Activated CD4-positive, alpha-beta T cell treated with anti-CD3 and anti-CD28 coated beads for 36 hours (primary cell): Measurements from ENCODE around the gene CAPRIN1. TPM values are rescaled to one million over a fixed set of nuclear protein-coding genes. Genes with fewer than 3 reads are reported as not detected.

Experiments
- ATAC-seq: fragments of 200-7000 bp; cut with Tn5 transposase; one replicate; pipeline ENCODE4 v1.10.0; 2021; ENCODE audit warnings: mild to moderate bottlenecking, moderate library complexity
- CTCF ChIA-PET: fragments of 350-600 bp; sonication (Branson Sonifier 250); formaldehyde crosslinking; loops from one replicate; lab custom pipeline; 2021; ENCODE audit warnings: antibody characterized with exemption; lab: Charles Lee
- POLR2A ChIA-PET: fragments of 350-600 bp; sonication (Branson Sonifier 250); formaldehyde crosslinking; loops from one replicate; lab custom pipeline; 2021; ENCODE audit warnings: antibody characterized with exemption, inconsistent platforms; lab: Charles Lee
- DNase-seq: peaks from one replicate; pipeline ENCODE4 v3.0.0-alpha.2; 2020
- H3K27ac Mint-ChIP-seq: one replicate; pipeline ENCODE4 v1.8.0; 2021; ENCODE audit warnings: mixed read lengths
- H3K27me3 Mint-ChIP-seq: one replicate; pipeline ENCODE4 v1.8.0; 2021; ENCODE audit warnings: mixed read lengths
- H3K36me3 Mint-ChIP-seq: one replicate; pipeline ENCODE4 v1.8.0; 2021; ENCODE audit warnings: low read depth, mixed read lengths
- H3K4me1 Mint-ChIP-seq: one replicate; pipeline ENCODE4 v1.8.0; 2021; ENCODE audit warnings: mixed read lengths
- H3K4me3 Mint-ChIP-seq: one replicate; pipeline ENCODE4 v1.8.0; 2021; ENCODE audit warnings: mild to moderate bottlenecking, moderate library complexity, mixed read lengths
- H3K9me3 Mint-ChIP-seq: one replicate; pipeline ENCODE4 v1.8.0; 2021; ENCODE audit warnings: low read depth, mixed read lengths
- intact Hi-C, 2 experiments: fragments of 100-400 bp; cut with DNase I in 1 of 2; cut with micrococcal nuclease in 1 of 2; formaldehyde crosslinking; loops; one replicate each; pipeline versions ENCODE4 v1.14.2 to v1.15.1; 2022 to 2024; cut with DNase I, micrococcal nuclease
- total RNA-seq, 2 experiments: library from RNA; stranded (reverse); gene quantifications; one replicate each; pipeline ENCODE4 v1.2.3, GENCODE V29; 2021

CAPRIN1 gene
- 100 to 1,000 TPM; 295 to 316 TPM for total RNA-seq

DNA sequence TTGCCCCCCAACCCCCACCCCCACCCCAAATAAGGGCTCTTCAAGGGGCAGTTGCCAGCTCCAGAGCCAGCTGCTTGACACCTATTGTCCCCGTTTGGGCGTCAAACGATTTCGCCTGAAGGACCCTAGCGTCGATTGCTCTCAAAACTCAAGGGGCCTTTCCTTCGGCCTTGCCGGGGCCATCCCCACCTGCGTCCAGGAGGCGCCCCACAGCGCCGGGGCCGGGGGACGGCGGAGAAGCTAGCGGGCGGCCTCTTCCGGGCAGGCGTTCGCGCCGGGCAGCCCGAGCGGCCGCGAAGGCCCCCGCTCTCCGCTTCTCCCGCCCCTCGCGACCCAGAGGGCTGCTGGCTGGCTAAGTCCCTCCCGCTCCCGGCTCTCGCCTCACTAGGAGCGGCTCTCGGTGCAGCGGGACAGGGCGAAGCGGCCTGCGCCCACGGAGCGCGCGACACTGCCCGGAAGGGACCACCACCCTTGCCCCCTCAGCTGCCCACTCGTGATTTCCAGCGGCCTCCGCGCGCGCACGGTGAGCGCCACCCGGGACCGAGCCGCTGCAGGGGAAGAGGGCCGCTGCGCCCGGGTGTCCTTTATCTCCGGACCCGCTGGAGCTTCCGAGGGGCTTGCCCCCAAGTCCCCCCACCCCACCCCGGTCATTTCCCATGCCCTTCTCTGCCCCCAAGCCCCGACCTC lies at the start of gene CAPRIN1:
Gene CAPRIN1 (plus strand): TSS at position 383 of the 687 bp plus-strand sequence. CDS start 690 bp downstream, outside the sequence.
- Mint-ChIP-seq H3K27ac (peak within 1 kb of the TSS; percentile 99), H3K4me3 (peak within 1 kb of the TSS; percentile 98), H3K27me3 (peaks cover 2% of the 10 kb centered on the region), H3K36me3 (peaks cover 22% of the 10 kb centered on the region), H3K4me1 (peaks cover 17% of the 10 kb centered on the region), H3K9me3 (no peaks in the 10 kb centered on the region)
- intact Hi-C loops, result loop anchor here (1.0 to 10.0 kb wide), 17 partner anchors 54 to 1469 kb away; partner anchors contain the start of genes ABTB2 (in 2 of the 2), NAT10 (in 2 of the 2), C11orf91 (in 1 of the 2) and CAT (in 1 of the 2)
- POLR2A ChIA-PET, result interaction anchor here (1.2 kb wide), 2 partner anchors 54 to 158 kb away, joined by 3 to 8 read pairs; partner anchors contain the start of gene NAT10
- DNase-seq (peak; percentile 91), ATAC-seq (peak; percentile 78)
- CTCF ChIA-PET, result interaction anchor here (0.8 to 2.0 kb wide), 5 partner anchors 54 to 147 kb away, joined by 3 to 17 read pairs (median 4); partner anchors contain the start of gene NAT10

DNA sequence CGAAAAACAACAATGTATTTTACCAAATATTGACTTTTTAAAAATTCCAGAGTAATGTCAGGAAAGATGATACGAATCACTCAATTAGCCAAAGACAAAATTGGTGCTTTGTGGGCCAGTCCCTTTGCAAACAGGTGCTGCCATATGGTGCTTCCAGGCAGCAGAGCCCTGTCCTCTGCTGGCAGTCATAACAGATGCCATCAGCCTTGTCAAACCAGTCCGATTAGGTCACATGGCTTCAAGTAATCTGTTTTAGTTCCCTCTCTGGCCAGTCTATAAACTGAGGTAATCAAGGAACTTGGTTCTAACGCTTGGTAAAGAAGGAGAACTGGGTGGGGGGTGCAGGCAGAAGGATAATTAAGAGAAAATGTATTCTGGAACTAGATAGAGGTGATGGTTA lies 49.1 kb upstream of the CAPRIN1 start:
- ChIA-PET POLR2A (interaction anchor here (0.6 to 0.7 kb wide), 2 partner anchors 28 to 311 kb away, joined by 3 to 4 read pairs; no protein-coding TSS in a partner anchor), CTCF (no interaction called here)
- H3K4me1 Mint-ChIP-seq, result peaks cover 5% of the 10 kb centered on the region
- no peak for DNase-seq
- H3K27ac Mint-ChIP-seq, result no peak overlapping the region
- H3K36me3 Mint-ChIP-seq, result no peaks in the 10 kb centered on the region
- H3K9me3 Mint-ChIP-seq, result no peaks in the 10 kb centered on the region
- no peak for ATAC-seq
- H3K27me3 Mint-ChIP-seq, result peaks cover 14% of the 10 kb centered on the region
- intact Hi-C loops, result no loop called here
- H3K4me3 Mint-ChIP-seq, result no peak overlapping the region

- ChIA-PET POLR2A (interaction anchor here (0.6 kb wide), 1 partner anchor 97 kb away, joined by 3 read pairs; no protein-coding TSS in a partner anchor), CTCF (interaction anchor here (1.7 kb wide), 1 partner anchor 146 kb away, joined by 4 read pairs; no protein-coding TSS in a partner anchor)
- ATAC-seq, result no peak
- no peak for DNase-seq
- Mint-ChIP-seq H3K36me3 (no peaks in the 10 kb centered on the region), H3K4me3 (no peak overlapping the region), H3K27ac (no peak overlapping the region), H3K4me1 (no peaks in the 10 kb centered on the region), H3K9me3 (no peaks in the 10 kb centered on the region), H3K27me3 (peaks cover 8% of the 10 kb centered on the region)
- intact Hi-C loops, result no loop called here
These were observed 47.3 kb upstream of the CAPRIN1 start for GRCh38 chr11:34004236-34004635.

- Mint-ChIP-seq H3K36me3 (no peaks in the 10 kb centered on the region), H3K4me1 (no peaks in the 10 kb centered on the region), H3K27me3 (peaks cover 7% of the 10 kb centered on the region), H3K4me3 (no peak overlapping the region), H3K27ac (no peak overlapping the region), H3K9me3 (no peaks in the 10 kb centered on the region)
- intact Hi-C loops, result no loop called here
- CTCF ChIA-PET, result interaction anchor here (1.1 to 1.9 kb wide), 2 partner anchors 10 to 20 kb away, joined by 4 to 6 read pairs; no protein-coding TSS in a partner anchor
- ATAC-seq, result no peak
- DNase-seq, result no peak
- POLR2A ChIA-PET, result interaction anchor here (0.6 kb wide), 2 partner anchors 11 to 167 kb away, joined by 4 to 5 read pairs; no protein-coding TSS in a partner anchor
These were observed 44.7 kb upstream of the CAPRIN1 start for GRCh38 chr11:34006876-34007275.

- Mint-ChIP-seq H3K27ac (no peak overlapping the region), H3K4me1 (no peaks in the 10 kb centered on the region), H3K9me3 (no peaks in the 10 kb centered on the region), H3K36me3 (no peaks in the 10 kb centered on the region), H3K27me3 (peaks cover 4% of the 10 kb centered on the region), H3K4me3 (no peak overlapping the region)
- CTCF ChIA-PET, result no interaction called here
- ATAC-seq (no peak), DNase-seq (no peak)
- POLR2A ChIA-PET, result interaction anchor here (0.7 kb wide), 1 partner anchor 300 kb away, joined by 3 read pairs; no protein-coding TSS in a partner anchor
- intact Hi-C loops, result no loop called here
These were observed 38.8 kb upstream of the CAPRIN1 start for GRCh38 chr11:34012734-34013133.

- H3K9me3 Mint-ChIP-seq, result no peaks in the 10 kb centered on the region
- DNase-seq (no peak), ATAC-seq (no peak)
- intact Hi-C loops, result no loop called here
- CTCF ChIA-PET, result interaction anchor here (0.6 to 1.2 kb wide), 2 partner anchors 151 to 1456 kb away, joined by 3 read pairs; no protein-coding TSS in a partner anchor
- no peak overlapping the region for H3K4me3 Mint-ChIP-seq
- no peaks in the 10 kb centered on the region for H3K4me1 Mint-ChIP-seq
- peaks cover 4% of the 10 kb centered on the region for H3K27me3 Mint-ChIP-seq
- no peak overlapping the region for H3K27ac Mint-ChIP-seq
- POLR2A ChIA-PET, result no interaction called here
- no peaks in the 10 kb centered on the region for H3K36me3 Mint-ChIP-seq
These were observed 37.5 kb upstream of the CAPRIN1 start for GRCh38 chr11:34013898-34014571.

DNA sequence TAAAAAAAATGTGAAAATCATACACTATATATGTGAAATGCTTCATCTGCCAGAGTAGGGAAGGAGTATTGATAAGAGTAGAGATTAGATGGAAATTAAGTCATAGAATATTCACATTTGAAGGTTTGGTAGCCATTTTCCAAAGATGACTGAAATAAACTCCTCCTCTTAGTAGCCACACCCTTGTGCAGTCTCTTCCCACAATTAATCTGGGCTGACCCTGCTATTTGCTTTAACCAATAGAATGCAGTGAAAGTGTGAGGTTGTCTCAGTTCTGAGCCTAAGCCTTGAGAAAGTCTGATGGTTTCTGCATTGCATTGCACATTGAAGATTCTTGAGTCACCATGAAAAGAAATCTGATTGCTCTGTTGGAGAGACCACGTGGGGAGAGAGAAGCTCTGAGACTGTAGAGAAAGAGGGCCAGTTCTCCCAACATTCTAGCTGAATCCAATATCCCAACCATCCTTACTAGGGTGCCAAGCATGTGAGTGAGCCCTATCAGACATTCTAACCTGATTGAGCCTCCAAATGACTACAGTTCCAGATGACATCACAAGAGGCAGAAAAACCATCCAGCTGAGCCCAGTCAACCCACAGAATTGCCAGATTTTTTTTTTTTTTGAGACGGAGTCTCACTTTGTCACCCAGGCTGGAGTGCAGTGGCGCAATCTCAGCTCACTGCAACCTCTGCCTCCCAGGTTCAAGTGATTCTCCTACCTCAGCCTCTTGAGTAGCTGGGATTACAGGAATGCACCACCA lies 29.4 kb upstream of the CAPRIN1 start:
- Mint-ChIP-seq H3K9me3 (peaks cover 5% of the 10 kb centered on the region), H3K27ac (no peak overlapping the region), H3K4me3 (no peak overlapping the region), H3K36me3 (peaks cover 2% of the 10 kb centered on the region), H3K27me3 (peaks cover 2% of the 10 kb centered on the region), H3K4me1 (no peaks in the 10 kb centered on the region)
- ChIA-PET CTCF (no interaction called here), POLR2A (no interaction called here)
- ATAC-seq (no peak), DNase-seq (no peak)
- intact Hi-C loops, result no loop called here

- H3K27me3 Mint-ChIP-seq, result peaks cover 2% of the 10 kb centered on the region
- H3K27ac Mint-ChIP-seq, result no peak overlapping the region
- peaks cover 2% of the 10 kb centered on the region for H3K36me3 Mint-ChIP-seq
- DNase-seq, result no peak
- ChIA-PET CTCF (no interaction called here), POLR2A (no interaction called here)
- H3K9me3 Mint-ChIP-seq, result peaks cover 5% of the 10 kb centered on the region
- intact Hi-C loops, result no loop called here
- ATAC-seq, result no peak
- no peaks in the 10 kb centered on the region for H3K4me1 Mint-ChIP-seq
- no peak overlapping the region for H3K4me3 Mint-ChIP-seq
These were observed 25.1 kb upstream of the CAPRIN1 start for GRCh38 chr11:34026432-34026831.

- no peaks in the 10 kb centered on the region for H3K36me3 Mint-ChIP-seq
- ChIA-PET CTCF (interaction anchor here (0.8 kb wide), 1 partner anchor 158 kb away, joined by 5 read pairs; no protein-coding TSS in a partner anchor), POLR2A (no interaction called here)
- intact Hi-C loops, result no loop called here
- H3K9me3 Mint-ChIP-seq, result no peaks in the 10 kb centered on the region
- ATAC-seq (no peak), DNase-seq (no peak)
- H3K27ac Mint-ChIP-seq, result no peak overlapping the region
- H3K4me3 Mint-ChIP-seq, result no peak overlapping the region
- no peaks in the 10 kb centered on the region for H3K4me1 Mint-ChIP-seq
- H3K27me3 Mint-ChIP-seq, result no peaks in the 10 kb centered on the region
These were observed 23.8 kb upstream of the CAPRIN1 start for GRCh38 chr11:34027516-34028408.

GRCh38 chr11:34028425-34028824 lies 23.1 kb upstream of the CAPRIN1 start:
- ChIA-PET CTCF (interaction anchor here (1.2 kb wide), 1 partner anchor 171 kb away, joined by 3 read pairs; no protein-coding TSS in a partner anchor), POLR2A (interaction anchor here (0.7 kb wide), 1 partner anchor 12 kb away, joined by 4 read pairs; no protein-coding TSS in a partner anchor)
- ATAC-seq, result no peak
- Mint-ChIP-seq H3K27me3 (no peaks in the 10 kb centered on the region), H3K4me3 (no peak overlapping the region), H3K9me3 (no peaks in the 10 kb centered on the region), H3K36me3 (no peaks in the 10 kb centered on the region), H3K4me1 (no peaks in the 10 kb centered on the region), H3K27ac (no peak overlapping the region)
- intact Hi-C loops, result no loop called here
- DNase-seq, result no peak
